IPS-18a (cell line): ENCODE measurements around the gene ST3GAL3.

Source experiments
- H3K27ac ChIP-seq: one replicate; pipeline ENCODE4 v1.5.1; 2013; ENCODE audit warnings: low read length
- H3K27me3 ChIP-seq: one replicate; pipeline ENCODE4 v1.6.1; 2013; ENCODE audit warnings: mild to moderate bottlenecking, low read length; ENCODE audit not compliant: control insufficient read depth, insufficient read depth
- H3K36me3 ChIP-seq: one replicate; pipeline ENCODE4 v1.6.1; 2013; ENCODE audit warnings: low read depth, low read length; ENCODE audit not compliant: control insufficient read depth
- H3K4me1 ChIP-seq: one replicate; pipeline ENCODE4 v1.6.1; 2013; ENCODE audit warnings: low read depth, low read length; ENCODE audit not compliant: control insufficient read depth
- H3K4me3 ChIP-seq: one replicate; pipeline ENCODE4 v1.5.1; 2013; ENCODE audit warnings: low read length
- H3K9ac ChIP-seq: one replicate; pipeline ENCODE4 v1.6.1; 2013; ENCODE audit warnings: mild to moderate bottlenecking, low read length, moderate library complexity
- H3K9me3 ChIP-seq: one replicate; pipeline ENCODE4 v1.6.1; 2013; ENCODE audit warnings: low read depth, low read length; ENCODE audit not compliant: control insufficient read depth

The ST3GAL3 gene

GRCh38 chr1:43864111-43865045, 157.0 kb downstream of the ST3GAL3 start:
- Histone ChIP-seq H3K4me3 (no peak overlapping the region), H3K9me3 (no peaks in the 10 kb centered on the region), H3K27ac (no peak overlapping the region), H3K9ac (no peak overlapping the region), H3K36me3 (no peaks in the 10 kb centered on the region), H3K27me3 (no peaks in the 10 kb centered on the region), H3K4me1 (no peaks in the 10 kb centered on the region)

- no peak overlapping the region for H3K27ac ChIP-seq
- H3K9me3 ChIP-seq = no peaks in the 10 kb centered on the region
- no peaks in the 10 kb centered on the region for H3K36me3 ChIP-seq
- H3K4me1 ChIP-seq = no peaks in the 10 kb centered on the region
- no peak overlapping the region for H3K4me3 ChIP-seq
- no peaks in the 10 kb centered on the region for H3K27me3 ChIP-seq
- no peak overlapping the region for H3K9ac ChIP-seq
Observed at GRCh38 chr1:43866201-43866600, 158.9 kb downstream of the ST3GAL3 start.

GRCh38 chr1:43867976-43868740, 160.8 kb downstream of the ST3GAL3 start:
- H3K9ac ChIP-seq = no peak overlapping the region
- H3K27ac ChIP-seq = no peak overlapping the region
- H3K4me1 ChIP-seq = no peaks in the 10 kb centered on the region
- no peaks in the 10 kb centered on the region for H3K36me3 ChIP-seq
- no peaks in the 10 kb centered on the region for H3K27me3 ChIP-seq
- no peaks in the 10 kb centered on the region for H3K9me3 ChIP-seq
- no peak overlapping the region for H3K4me3 ChIP-seq

- H3K36me3 ChIP-seq = no peaks in the 10 kb centered on the region
- H3K4me3 ChIP-seq = no peak overlapping the region
- H3K9me3 ChIP-seq = no peaks in the 10 kb centered on the region
- H3K9ac ChIP-seq = no peak overlapping the region
- no peaks in the 10 kb centered on the region for H3K27me3 ChIP-seq
- no peak overlapping the region for H3K27ac ChIP-seq
- no peaks in the 10 kb centered on the region for H3K4me1 ChIP-seq
Observed at GRCh38 chr1:43868741-43869067, 161.4 kb downstream of the ST3GAL3 start.

- H3K9ac ChIP-seq = no peak overlapping the region
- H3K4me3 ChIP-seq = no peak overlapping the region
- H3K27me3 ChIP-seq = no peaks in the 10 kb centered on the region
- no peaks in the 10 kb centered on the region for H3K4me1 ChIP-seq
- no peaks in the 10 kb centered on the region for H3K36me3 ChIP-seq
- no peaks in the 10 kb centered on the region for H3K9me3 ChIP-seq
- no peak overlapping the region for H3K27ac ChIP-seq
Observed at GRCh38 chr1:43870306-43870705, 163.0 kb downstream of the ST3GAL3 start.

DNA sequence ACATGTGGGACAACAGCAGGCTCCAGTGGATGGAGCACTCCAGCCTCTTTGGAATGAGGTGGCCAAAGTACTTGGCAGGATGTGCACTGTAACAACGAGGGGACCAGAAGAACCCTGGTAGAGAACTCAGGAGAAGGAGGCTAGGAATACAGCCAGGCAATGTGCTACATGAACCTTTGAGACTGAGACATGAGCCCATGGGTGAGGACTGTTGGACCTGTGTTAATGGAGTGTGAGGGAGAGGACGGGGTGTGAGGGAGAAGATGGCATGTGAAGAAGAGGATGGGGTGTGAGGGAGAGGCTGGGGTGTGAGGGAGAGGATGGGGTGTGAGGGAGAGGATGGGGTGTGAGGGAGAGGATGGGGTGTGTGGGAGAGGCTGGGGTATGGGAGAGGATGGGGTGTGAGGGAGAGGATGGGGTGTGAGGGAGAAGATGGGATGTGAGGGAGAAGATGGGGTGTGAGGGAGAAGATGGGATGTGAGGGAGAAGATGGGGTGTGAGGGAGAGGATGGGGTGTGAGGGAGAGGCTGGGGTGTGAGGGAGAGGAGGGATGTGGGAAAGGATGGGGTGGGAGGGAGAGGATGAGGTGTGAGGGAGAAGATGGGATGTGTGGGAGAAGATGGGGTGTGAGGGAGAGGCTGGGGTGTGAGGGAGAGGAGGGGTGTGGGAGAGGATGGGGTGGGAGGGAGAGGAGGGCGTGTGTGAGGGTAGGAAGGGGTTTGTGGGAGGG, 164.0 kb downstream of the ST3GAL3 start:
- no peaks in the 10 kb centered on the region for H3K27me3 ChIP-seq
- H3K36me3 ChIP-seq = no peaks in the 10 kb centered on the region
- H3K9me3 ChIP-seq = no peaks in the 10 kb centered on the region
- H3K4me1 ChIP-seq = no peaks in the 10 kb centered on the region
- no peak overlapping the region for H3K4me3 ChIP-seq
- no peak overlapping the region for H3K9ac ChIP-seq
- no peak overlapping the region for H3K27ac ChIP-seq

GRCh38 chr1:43872280-43872679, 164.9 kb downstream of the ST3GAL3 start:
- Histone ChIP-seq H3K27ac (no peak overlapping the region), H3K4me3 (no peak overlapping the region), H3K36me3 (no peaks in the 10 kb centered on the region), H3K9me3 (no peaks in the 10 kb centered on the region), H3K9ac (no peak overlapping the region), H3K4me1 (no peaks in the 10 kb centered on the region), H3K27me3 (no peaks in the 10 kb centered on the region)

- H3K9me3 ChIP-seq = no peaks in the 10 kb centered on the region
- no peak overlapping the region for H3K4me3 ChIP-seq
- no peaks in the 10 kb centered on the region for H3K4me1 ChIP-seq
- H3K27me3 ChIP-seq = no peaks in the 10 kb centered on the region
- no peak overlapping the region for H3K27ac ChIP-seq
- no peaks in the 10 kb centered on the region for H3K36me3 ChIP-seq
- H3K9ac ChIP-seq = no peak overlapping the region
Observed at GRCh38 chr1:43873851-43874250, 166.5 kb downstream of the ST3GAL3 start.

GRCh38 chr1:43874716-43875115, 167.4 kb downstream of the ST3GAL3 start:
- Histone ChIP-seq H3K27ac (no peak overlapping the region), H3K27me3 (no peaks in the 10 kb centered on the region), H3K36me3 (no peaks in the 10 kb centered on the region), H3K9ac (no peak overlapping the region), H3K4me3 (no peak overlapping the region), H3K9me3 (no peaks in the 10 kb centered on the region), H3K4me1 (no peaks in the 10 kb centered on the region)

GRCh38 chr1:43875331-43875730, 168.0 kb downstream of the ST3GAL3 start:
- Histone ChIP-seq H3K4me1 (no peaks in the 10 kb centered on the region), H3K27ac (no peak overlapping the region), H3K36me3 (no peaks in the 10 kb centered on the region)

GRCh38 chr1:43877101-43877500, 169.8 kb downstream of the ST3GAL3 start:
- Histone ChIP-seq H3K4me3 (no peak overlapping the region), H3K27ac (no peak overlapping the region), H3K9ac (no peak overlapping the region), H3K9me3 (no peaks in the 10 kb centered on the region), H3K4me1 (no peaks in the 10 kb centered on the region), H3K36me3 (no peaks in the 10 kb centered on the region), H3K27me3 (no peaks in the 10 kb centered on the region)

More at GRCh38 chr1:43875331-43875730, 168.0 kb downstream of the ST3GAL3 start:
- H3K9ac ChIP-seq = no peak overlapping the region
- H3K9me3 ChIP-seq = no peaks in the 10 kb centered on the region
- H3K27me3 ChIP-seq = no peaks in the 10 kb centered on the region
- H3K4me3 ChIP-seq = no peak overlapping the region
